ENCODE data around the gene NDUFB8.

Gene NDUFB8

DNA sequence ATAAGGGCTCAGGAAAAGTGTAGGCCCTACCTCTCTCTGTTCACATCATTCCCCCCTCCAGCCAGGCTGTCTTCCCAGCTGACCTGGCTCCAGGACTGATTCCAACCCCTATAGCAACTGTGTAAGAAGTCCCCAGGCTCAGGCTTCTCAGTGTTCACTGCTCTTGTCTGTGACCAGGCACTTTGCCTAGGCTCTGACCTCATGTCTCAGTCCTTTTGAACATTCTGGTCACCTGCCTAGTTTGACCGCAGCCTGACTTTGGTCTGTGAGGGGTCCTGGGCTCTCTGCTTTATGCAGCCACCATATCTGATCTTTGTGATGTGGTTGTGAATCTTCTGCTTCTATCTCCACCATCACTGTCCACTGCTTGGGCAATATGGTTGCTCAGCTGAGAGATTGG, 30.6 kb upstream of the NDUFB8 start:
- no peak for TF ChIP-seq POLR2AphosphoS5 (IDR thresholded peaks at IDR 0.05; ENCODE audit: low read depth, low read length)
- no peak for TF ChIP-seq TAF1 (IDR thresholded peaks at IDR 0.05; ENCODE audit: borderline replicate concordance, insufficient read depth, low read length)
- TF ChIP-seq, protein P1, sequence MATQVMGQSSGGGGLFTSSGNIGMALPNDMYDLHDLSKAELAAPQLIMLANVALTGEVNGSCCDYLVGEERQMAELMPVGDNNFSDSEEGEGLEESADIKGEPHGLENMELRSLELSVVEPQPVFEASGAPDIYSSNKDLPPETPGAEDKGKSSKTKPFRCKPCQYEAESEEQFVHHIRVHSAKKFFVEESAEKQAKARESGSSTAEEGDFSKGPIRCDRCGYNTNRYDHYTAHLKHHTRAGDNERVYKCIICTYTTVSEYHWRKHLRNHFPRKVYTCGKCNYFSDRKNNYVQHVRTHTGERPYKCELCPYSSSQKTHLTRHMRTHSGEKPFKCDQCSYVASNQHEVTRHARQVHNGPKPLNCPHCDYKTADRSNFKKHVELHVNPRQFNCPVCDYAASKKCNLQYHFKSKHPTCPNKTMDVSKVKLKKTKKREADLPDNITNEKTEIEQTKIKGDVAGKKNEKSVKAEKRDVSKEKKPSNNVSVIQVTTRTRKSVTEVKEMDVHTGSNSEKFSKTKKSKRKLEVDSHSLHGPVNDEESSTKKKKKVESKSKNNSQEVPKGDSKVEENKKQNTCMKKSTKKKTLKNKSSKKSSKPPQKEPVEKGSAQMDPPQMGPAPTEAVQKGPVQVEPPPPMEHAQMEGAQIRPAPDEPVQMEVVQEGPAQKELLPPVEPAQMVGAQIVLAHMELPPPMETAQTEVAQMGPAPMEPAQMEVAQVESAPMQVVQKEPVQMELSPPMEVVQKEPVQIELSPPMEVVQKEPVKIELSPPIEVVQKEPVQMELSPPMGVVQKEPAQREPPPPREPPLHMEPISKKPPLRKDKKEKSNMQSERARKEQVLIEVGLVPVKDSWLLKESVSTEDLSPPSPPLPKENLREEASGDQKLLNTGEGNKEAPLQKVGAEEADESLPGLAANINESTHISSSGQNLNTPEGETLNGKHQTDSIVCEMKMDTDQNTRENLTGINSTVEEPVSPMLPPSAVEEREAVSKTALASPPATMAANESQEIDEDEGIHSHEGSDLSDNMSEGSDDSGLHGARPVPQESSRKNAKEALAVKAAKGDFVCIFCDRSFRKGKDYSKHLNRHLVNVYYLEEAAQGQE (IDR thresholded peaks at IDR 0.05; ENCODE audit: insufficient read depth in 1 of 2, low read depth in 2 of 2, low read length in 2 of 2), result no peak
- no peak for TF ChIP-seq SIN3A (IDR thresholded peaks at IDR 0.05; ENCODE audit: borderline replicate concordance, insufficient read depth, low read length)
- TF ChIP-seq FOXP2 (optimal IDR thresholded peaks at IDR 0.05; ENCODE audit: borderline replicate concordance, extremely low read depth, extremely low read length, insufficient read depth), result no peak

GRCh38 chr10:100554902-100555301, 25.2 kb upstream of the NDUFB8 start:
- TF ChIP-seq, protein P1 (IDR thresholded peaks at IDR 0.05; ENCODE audit: insufficient read depth in 1 of 2, low read depth in 2 of 2, low read length in 2 of 2), result no peak
- TF ChIP-seq SIN3A (IDR thresholded peaks at IDR 0.05; ENCODE audit: borderline replicate concordance, insufficient read depth, low read length) (no peak), POLR2AphosphoS5 (IDR thresholded peaks at IDR 0.05; ENCODE audit: low read depth, low read length) (no peak), TAF1 (IDR thresholded peaks at IDR 0.05; ENCODE audit: borderline replicate concordance, insufficient read depth, low read length) (no peak), FOXP2 (optimal IDR thresholded peaks at IDR 0.05; ENCODE audit: borderline replicate concordance, extremely low read depth, extremely low read length, insufficient read depth) (no peak)

GRCh38 chr10:100553929-100554328, 24.3 kb upstream of the NDUFB8 start:
- TF ChIP-seq FOXP2 (optimal IDR thresholded peaks at IDR 0.05; ENCODE audit: borderline replicate concordance, extremely low read depth, extremely low read length, insufficient read depth) (no peak), SIN3A (IDR thresholded peaks at IDR 0.05; ENCODE audit: borderline replicate concordance, insufficient read depth, low read length) (no peak), TAF1 (IDR thresholded peaks at IDR 0.05; ENCODE audit: borderline replicate concordance, insufficient read depth, low read length) (no peak), POLR2AphosphoS5 (IDR thresholded peaks at IDR 0.05; ENCODE audit: low read depth, low read length) (no peak)
- TF ChIP-seq, protein P1 (IDR thresholded peaks at IDR 0.05; ENCODE audit: insufficient read depth in 1 of 2, low read depth in 2 of 2, low read length in 2 of 2), result no peak

- TF ChIP-seq FOXP2 (optimal IDR thresholded peaks at IDR 0.05; ENCODE audit: borderline replicate concordance, extremely low read depth, extremely low read length, insufficient read depth) (no peak), POLR2AphosphoS5 (IDR thresholded peaks at IDR 0.05; ENCODE audit: low read depth, low read length) (peak; percentile 30; the same call in 1 of the 2 replicates)
Observed at GRCh38 chr10:100551738-100552137, 22.1 kb upstream of the NDUFB8 start.

- TF ChIP-seq FOXP2 (optimal IDR thresholded peaks at IDR 0.05; ENCODE audit: borderline replicate concordance, extremely low read depth, extremely low read length, insufficient read depth) (no peak), POLR2AphosphoS5 (IDR thresholded peaks at IDR 0.05; ENCODE audit: low read depth, low read length) (no peak), SIN3A (IDR thresholded peaks at IDR 0.05; ENCODE audit: borderline replicate concordance, insufficient read depth, low read length) (no peak), TAF1 (IDR thresholded peaks at IDR 0.05; ENCODE audit: borderline replicate concordance, insufficient read depth, low read length) (no peak)
- TF ChIP-seq, protein P1 (IDR thresholded peaks at IDR 0.05; ENCODE audit: insufficient read depth in 1 of 2, low read depth in 2 of 2, low read length in 2 of 2), result no peak
Observed at GRCh38 chr10:100551196-100551595, 21.5 kb upstream of the NDUFB8 start.

Data from PFSK-1 (cell line).